Keratinocyte (primary cell): Measurements from ENCODE around the gene F8.

Source experiments
- EZH2 ChIP-seq: IDR thresholded peaks from one replicate; pipeline ENCODE4 v1.6.1; 2012; ENCODE audit warnings: inconsistent platforms, mild to moderate bottlenecking, low read length, moderate library complexity
- TF ChIP-seq, protein P1 (sequence below), 3 experiments: IDR thresholded peaks in 1 of 3; conservative IDR thresholded peaks in 1 of 3; optimal IDR thresholded peaks in 1 of 3; 2 replicates in 2 of 3; 3 replicates in 1 of 3; pipeline versions ENCODE3 to v1.5.1; 2011; ENCODE audit warnings: low read length in 3 of 3, mild to moderate bottlenecking in 3 of 3, moderate library complexity in 2 of 3, control low read depth in 1 of 3, inconsistent platforms in 1 of 3; ENCODE audit not compliant: insufficient read depth in 2 of 3; ENCODE audit errors: extremely low read depth in 1 of 3

DNA sequence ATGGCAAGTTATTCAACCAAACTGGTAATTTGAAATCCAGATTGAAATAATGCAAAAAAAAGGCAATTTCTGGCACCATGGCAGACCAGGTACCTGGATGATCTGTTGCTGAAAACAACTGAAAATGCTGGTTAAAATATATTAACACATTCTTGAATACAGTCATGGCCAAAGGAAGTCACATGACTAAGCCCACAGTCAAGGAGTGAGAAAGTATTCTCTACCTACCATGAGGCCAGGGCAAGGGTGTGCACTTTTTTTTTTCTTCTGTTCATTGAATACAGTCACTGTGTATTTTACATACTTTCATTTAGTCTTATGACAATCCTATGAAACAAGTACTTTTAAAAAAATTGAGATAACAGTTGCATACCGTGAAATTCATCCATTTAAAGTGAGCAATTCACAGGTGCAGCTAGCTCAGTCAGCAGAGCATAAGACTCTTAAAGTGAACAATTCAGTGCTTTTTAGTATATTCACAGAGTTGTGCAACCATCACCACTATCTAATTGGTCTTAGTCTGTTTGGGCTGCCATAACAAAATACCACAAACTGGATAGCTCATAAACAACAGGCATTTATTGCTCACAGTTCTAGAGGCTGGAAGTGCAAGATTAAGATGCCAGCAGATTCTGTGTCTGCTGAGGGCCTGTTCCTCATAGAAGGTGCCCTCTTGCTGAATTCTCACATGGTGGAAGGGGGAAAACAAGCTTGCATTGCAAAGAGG is 212.4 kb downstream of the F8 start:
- TF ChIP-seq, protein P1, sequence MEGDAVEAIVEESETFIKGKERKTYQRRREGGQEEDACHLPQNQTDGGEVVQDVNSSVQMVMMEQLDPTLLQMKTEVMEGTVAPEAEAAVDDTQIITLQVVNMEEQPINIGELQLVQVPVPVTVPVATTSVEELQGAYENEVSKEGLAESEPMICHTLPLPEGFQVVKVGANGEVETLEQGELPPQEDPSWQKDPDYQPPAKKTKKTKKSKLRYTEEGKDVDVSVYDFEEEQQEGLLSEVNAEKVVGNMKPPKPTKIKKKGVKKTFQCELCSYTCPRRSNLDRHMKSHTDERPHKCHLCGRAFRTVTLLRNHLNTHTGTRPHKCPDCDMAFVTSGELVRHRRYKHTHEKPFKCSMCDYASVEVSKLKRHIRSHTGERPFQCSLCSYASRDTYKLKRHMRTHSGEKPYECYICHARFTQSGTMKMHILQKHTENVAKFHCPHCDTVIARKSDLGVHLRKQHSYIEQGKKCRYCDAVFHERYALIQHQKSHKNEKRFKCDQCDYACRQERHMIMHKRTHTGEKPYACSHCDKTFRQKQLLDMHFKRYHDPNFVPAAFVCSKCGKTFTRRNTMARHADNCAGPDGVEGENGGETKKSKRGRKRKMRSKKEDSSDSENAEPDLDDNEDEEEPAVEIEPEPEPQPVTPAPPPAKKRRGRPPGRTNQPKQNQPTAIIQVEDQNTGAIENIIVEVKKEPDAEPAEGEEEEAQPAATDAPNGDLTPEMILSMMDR (optimal IDR thresholded peaks at IDR 0.05 in 1 of 3, IDR thresholded peaks at IDR 0.05 in 1 of 3, conservative IDR thresholded peaks at IDR 0.05 in 1 of 3; ENCODE audit: extremely low read depth in 1 of 3, insufficient read depth in 2 of 3, low read length in 3 of 3), result no peak
- TF ChIP-seq EZH2, result no peak
